Measurements from ENCODE around the gene DSC1. TPM values are rescaled to one million over a fixed set of nuclear protein-coding genes. Genes with fewer than 3 reads are reported as not detected.

The DSC1 gene
- total and polyA plus RNA-seq, 2 of the 13 experiments (the other 11 are each of a cell fraction or from before 2014, with no cell fraction given), result not detected

DNA sequence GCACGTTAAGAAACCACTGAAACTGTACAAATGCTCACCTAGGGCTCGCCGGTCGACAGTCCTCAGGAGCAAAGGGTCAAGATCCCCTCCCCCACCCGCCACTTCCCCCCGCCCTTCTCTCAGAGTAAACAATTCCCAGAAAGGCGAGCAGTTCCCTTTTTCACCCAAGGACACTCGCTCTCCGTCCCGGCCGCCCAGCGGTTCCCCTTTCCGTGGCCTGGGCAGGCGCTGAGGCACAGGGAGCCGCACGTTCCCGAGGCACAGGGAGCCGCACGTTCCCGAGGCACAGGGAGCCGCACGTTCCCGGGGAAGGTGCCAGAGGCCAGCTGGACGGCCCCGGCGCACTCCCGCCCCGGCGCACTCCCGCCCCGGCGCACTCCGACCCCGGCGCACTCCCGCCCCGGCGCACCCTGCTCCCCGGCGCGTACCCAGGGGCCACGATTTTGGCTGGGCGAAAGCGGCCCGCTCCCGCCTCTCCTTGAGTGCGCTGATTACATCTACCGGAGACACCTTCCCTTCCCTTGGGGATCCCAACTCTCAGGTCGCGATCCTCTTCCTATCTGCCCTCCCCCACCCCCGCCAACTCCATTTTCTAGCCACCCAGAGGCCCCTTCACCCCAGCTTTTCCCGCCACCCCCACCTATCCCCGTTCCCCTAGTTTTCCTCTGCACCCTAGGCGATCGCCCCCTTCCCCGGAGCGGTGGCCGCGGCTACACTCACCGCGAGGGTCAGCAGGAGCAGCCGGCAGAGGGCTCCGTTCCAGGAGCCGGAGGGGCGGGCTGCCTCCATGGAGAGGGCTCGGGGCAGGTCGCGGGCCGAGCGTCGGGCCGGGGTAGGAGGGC, 61.3 kb downstream of the DSC1 start (continued):
- TF ChIP-seq THAP11 (CRISPR knock-in tag; IDR thresholded peaks at IDR 0.05) (0 out of 2 replicates have a peak, but pooled peaks have one; percentile 14), ZBTB40 (IDR thresholded peaks at IDR 0.05) (no peak), ZBTB40 (CRISPR knock-in tag; IDR thresholded peaks at IDR 0.05) (0 out of 2 replicates have a peak, but pooled peaks have one; percentile 22), BCL3 (CRISPR knock-in tag; IDR thresholded peaks at IDR 0.05) (no peak), ZNF562 (CRISPR knock-in tag; IDR thresholded peaks at IDR 0.05; ENCODE audit: borderline replicate concordance) (no peak), POGK (CRISPR knock-in tag; conservative IDR thresholded peaks at IDR 0.05) (no peak; the same call in 1 of the 2 replicates), ZNF510 (CRISPR knock-in tag; IDR thresholded peaks at IDR 0.05; ENCODE audit: low read depth) (no peak)
- TF ChIP-seq, protein P1, sequence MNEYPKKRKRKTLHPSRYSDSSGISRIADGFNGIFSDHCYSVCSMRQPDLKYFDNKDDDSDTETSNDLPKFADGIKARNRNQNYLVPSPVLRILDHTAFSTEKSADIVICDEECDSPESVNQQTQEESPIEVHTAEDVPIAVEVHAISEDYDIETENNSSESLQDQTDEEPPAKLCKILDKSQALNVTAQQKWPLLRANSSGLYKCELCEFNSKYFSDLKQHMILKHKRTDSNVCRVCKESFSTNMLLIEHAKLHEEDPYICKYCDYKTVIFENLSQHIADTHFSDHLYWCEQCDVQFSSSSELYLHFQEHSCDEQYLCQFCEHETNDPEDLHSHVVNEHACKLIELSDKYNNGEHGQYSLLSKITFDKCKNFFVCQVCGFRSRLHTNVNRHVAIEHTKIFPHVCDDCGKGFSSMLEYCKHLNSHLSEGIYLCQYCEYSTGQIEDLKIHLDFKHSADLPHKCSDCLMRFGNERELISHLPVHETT (CRISPR knock-in tag; conservative IDR thresholded peaks at IDR 0.05), result no peak
- TF ChIP-seq, protein P2, sequence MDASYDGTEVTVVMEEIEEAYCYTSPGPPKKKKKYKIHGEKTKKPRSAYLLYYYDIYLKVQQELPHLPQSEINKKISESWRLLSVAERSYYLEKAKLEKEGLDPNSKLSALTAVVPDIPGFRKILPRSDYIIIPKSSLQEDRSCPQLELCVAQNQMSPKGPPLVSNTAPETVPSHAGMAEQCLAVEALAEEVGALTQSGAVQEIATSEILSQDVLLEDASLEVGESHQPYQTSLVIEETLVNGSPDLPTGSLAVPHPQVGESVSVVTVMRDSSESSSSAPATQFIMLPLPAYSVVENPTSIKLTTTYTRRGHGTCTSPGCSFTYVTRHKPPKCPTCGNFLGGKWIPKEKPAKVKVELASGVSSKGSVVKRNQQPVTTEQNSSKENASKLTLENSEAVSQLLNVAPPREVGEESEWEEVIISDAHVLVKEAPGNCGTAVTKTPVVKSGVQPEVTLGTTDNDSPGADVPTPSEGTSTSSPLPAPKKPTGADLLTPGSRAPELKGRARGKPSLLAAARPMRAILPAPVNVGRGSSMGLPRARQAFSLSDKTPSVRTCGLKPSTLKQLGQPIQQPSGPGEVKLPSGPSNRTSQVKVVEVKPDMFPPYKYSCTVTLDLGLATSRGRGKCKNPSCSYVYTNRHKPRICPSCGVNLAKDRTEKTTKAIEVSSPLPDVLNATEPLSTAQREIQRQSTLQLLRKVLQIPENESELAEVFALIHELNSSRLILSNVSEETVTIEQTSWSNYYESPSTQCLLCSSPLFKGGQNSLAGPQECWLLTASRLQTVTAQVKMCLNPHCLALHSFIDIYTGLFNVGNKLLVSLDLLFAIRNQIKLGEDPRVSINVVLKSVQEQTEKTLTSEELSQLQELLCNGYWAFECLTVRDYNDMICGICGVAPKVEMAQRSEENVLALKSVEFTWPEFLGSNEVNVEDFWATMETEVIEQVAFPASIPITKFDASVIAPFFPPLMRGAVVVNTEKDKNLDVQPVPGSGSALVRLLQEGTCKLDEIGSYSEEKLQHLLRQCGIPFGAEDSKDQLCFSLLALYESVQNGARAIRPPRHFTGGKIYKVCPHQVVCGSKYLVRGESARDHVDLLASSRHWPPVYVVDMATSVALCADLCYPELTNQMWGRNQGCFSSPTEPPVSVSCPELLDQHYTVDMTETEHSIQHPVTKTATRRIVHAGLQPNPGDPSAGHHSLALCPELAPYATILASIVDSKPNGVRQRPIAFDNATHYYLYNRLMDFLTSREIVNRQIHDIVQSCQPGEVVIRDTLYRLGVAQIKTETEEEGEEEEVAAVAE (CRISPR knock-in tag; IDR thresholded peaks at IDR 0.05; ENCODE audit: borderline replicate concordance), result no peak

Data from HepG2 (cell line).